GM18505 (cell line): ENCODE results near the gene ANKRD24.
"Not testable (repeated sequence)": the region's sequence is repeated elsewhere in the genome, so short reads cannot be mapped to it uniquely, and the experiment has no call there.

ENCODE experiments used
- ATAC-seq: cut with Tn5 transposase; IDR thresholded peaks from one replicate; pipeline ENCODE4 v1.9.1; 2021; ENCODE audit not compliant: unreplicated experiment
- POLR2A ChIP-seq: IDR thresholded peaks from 4 replicates; pipeline ENCODE4 v1.6.1; 2011; ENCODE audit warnings: borderline replicate concordance; ENCODE audit not compliant: insufficient read depth, insufficient read length; ENCODE audit errors: extremely low read depth

Gene ANKRD24

DNA sequence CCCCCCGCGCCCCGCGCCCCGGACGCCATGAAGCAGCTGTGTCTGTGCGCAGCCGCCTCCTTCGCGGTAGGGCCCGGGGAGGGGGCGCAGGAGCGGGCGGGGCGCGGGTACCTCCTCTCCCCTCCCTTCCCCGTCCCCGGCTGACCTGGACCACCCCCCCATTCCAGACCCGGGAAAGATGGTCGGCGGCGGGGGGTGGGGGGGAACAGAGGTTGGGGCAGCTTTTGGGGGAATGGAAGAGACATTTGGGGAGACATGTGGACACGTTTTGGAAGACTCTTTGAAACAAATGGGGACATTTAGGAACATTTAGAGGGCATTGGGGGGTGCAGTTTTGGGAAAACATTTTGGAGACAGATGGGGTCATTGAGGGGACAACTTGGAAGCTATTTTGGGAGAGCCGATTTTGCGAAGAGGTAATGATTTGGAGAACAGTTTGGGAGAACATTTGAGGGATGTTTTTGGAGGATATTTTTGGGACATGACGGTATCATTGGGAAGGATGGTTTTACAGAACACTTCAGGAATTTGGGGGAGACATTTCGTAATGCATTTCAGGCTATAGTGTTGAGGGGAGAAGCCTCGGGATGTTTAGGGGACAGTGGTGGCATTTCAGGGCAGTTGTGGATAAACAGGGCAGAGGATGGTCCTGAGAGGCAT is 16.1 kb downstream of the ANKRD24 start:
- ATAC-seq: no peak
- TF ChIP-seq POLR2A: no peak

DNA sequence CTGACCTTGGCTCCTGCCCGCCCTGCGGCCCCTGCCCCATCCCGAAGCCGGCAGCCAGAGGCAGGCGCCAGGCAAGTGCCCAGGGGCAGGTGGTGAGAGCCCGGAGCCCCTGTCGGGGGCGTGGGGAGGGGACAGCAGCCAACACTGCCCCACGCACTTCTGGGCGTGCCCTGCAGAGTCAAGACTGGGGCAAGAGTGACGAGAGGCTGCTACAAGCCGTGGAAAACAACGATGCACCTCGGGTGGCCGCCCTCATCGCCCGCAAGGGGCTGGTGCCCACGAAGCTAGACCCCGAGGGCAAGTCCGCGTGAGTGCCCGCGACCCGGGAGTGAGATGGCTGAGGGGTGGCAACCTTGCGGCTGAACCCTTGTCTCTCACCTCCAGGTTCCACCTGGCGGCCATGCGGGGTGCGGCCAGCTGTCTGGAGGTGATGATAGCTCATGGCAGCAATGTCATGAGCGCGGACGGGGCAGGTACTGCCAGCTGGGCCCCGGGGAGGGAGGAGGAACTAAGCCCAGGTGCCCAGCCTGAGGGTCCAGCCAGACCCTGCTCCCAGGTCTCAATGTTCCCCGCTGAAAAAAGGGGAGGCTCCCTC is 17.3 kb downstream of the ANKRD24 start:
- ATAC-seq: no peak
- no peak for TF ChIP-seq POLR2A

- no peak for TF ChIP-seq POLR2A
- no peak for ATAC-seq
Measured at GRCh38 chr19:4200940-4201542, 18.6 kb downstream of the ANKRD24 start.

GRCh38 chr19:4201798-4202197 is 19.3 kb downstream of the ANKRD24 start:
- ATAC-seq: no peak
- no peak for TF ChIP-seq POLR2A

DNA sequence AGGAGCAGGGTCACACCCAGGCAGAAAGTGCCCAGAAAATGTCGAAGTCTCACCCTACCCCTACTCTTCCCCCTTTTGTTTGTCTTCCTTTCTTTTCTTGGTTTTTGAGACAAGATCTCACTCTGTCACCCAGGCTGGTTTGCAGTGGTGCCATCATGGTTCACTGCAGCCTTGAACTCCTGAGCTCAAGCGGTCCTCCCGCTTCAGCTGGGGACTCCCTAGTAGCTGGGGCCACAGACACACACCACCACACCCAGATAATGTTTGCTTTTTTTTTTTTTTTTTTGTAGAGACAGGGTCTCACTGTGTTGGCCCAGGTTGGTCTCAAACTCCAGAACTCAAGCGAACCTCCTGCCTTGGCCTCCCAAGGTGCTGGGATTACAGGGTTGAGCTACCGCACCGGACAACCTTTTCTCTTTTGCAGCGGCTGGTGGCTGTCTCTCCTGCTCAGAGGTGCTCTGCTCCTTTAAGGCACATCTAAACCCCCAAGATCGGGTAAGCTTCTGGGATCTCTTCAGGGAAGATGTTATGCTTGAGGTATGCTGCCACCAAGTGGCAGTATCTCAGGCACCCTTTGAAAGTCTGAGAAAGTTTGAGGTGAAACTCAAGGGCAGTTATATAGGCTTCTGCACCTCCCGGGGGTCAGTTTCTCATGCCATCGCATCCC is 24.5 kb downstream of the ANKRD24 start:
- no peak for ATAC-seq
- TF ChIP-seq POLR2A: no peak

- ATAC-seq: no peak
Measured at GRCh38 chr19:4208385-4209094, 26.1 kb downstream of the ANKRD24 start.

DNA sequence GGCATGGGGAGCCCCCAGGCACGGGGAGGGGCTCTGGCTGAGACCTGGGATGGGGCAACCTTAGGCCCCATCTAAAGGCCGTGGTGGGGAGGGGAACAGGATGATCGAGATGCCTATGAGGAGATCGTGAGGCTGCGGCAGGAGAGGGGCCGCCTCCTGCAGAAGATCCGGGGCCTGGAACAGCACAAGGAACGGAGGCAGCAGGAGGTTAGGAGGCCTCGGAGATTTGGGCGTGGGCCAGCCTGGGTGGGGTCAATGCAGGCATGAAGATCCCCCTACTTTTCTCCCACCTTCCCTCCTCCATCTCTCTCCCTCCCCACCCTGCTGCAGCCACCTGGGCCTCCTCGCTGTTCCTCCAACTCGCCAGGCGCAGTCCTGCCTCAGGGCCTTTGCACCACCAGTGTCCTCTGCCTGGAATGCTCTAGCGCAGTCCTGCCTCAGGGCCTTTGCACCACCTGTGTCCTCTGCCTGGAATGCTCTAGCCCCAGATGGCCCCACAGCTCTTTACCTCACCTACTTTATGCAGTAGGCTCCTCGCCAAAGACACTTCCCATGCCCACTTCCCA is 27.8 kb downstream of the ANKRD24 start:
- no peak for ATAC-seq
- TF ChIP-seq POLR2A: no peak

More at GRCh38 chr19:4208385-4209094, 26.1 kb downstream of the ANKRD24 start:
- TF ChIP-seq POLR2A: no peak

DNA sequence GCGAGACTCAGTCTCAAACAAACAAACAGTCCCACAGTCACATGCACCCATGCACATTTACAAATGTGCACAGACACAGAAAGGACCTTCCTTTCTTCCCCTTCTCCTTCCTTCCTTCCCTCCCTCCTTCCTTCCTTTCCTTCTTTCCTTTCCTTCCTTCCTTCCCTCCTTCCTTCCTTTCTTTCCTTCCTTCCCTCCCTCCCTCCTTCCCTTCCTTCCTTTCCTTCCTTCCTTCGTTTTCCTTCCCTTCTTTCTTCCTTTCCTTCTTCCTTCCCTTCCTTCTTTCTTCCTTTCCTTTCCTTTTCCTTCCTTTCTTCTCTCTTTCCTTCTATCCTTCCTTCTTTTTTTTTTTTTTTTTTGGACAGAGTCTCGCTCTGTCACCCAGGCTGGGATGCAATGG is 30.6 kb downstream of the ANKRD24 start:
- no peak for ATAC-seq
- TF ChIP-seq POLR2A: no peak

DNA sequence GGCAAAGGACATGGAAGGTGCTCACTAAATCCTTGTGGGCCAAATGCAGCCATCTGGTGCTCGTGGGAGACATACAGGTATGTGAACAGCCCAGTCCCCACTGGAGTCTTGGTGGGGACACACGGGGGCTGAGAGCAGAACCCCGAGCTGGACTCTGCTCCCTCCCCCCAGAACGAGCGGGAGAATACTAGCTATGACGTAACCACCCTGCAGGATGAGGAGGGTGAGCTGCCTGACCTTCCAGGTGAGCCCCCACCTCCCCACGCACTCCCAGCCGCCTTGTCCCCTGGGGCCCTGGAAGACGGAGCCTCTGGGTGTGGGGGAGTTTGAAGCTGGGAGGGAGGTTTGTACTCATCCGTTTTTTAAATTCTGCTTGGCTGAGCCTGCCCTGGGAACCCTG is 33.3 kb downstream of the ANKRD24 start:
- no peak for ATAC-seq
- TF ChIP-seq POLR2A: no peak

DNA sequence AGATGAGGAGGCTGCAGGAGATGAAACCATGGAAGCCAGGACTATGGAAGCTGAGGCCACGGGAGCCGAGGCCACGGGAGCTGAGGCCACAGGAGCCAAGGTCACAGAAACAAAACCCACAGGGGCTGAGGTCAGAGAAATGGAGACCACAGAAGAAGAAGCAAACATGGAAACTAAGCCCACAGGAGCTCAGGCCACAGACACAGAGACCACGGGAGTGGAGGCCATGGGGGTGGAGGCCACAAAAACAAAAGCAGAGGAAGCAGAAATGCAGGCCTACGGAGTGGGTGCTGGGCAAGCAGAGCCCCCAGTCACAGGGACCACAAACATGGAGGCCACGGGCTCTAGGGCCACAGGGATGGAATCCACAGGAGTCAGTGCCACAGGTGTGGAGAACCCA is 34.4 kb downstream of the ANKRD24 start:
- ATAC-seq: no peak
- TF ChIP-seq POLR2A: no peak

GRCh38 chr19:4217429-4218264 is 35.2 kb downstream of the ANKRD24 start:
- no peak for TF ChIP-seq POLR2A
- no peak for ATAC-seq

DNA sequence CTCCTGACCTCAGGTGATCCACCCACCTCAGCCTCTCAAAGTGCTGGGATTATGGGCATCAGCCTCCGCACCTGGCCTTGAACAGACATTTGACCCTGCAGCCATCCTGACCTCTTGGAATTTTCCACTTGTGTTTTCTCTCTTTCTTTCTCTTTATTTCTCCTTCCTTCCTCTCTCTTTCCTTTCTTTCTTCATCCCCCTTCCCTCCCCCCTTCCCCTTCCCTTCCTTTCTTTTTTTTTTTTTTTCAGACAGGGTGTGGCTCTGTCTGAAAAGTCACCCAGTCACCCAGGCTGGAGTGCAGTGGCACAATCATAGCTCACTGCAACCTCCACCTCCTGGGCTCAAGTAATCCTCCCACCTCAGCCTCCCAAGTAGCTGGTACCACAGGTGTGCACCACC is 36.0 kb downstream of the ANKRD24 start:
- ATAC-seq: not testable (repeated sequence)

DNA sequence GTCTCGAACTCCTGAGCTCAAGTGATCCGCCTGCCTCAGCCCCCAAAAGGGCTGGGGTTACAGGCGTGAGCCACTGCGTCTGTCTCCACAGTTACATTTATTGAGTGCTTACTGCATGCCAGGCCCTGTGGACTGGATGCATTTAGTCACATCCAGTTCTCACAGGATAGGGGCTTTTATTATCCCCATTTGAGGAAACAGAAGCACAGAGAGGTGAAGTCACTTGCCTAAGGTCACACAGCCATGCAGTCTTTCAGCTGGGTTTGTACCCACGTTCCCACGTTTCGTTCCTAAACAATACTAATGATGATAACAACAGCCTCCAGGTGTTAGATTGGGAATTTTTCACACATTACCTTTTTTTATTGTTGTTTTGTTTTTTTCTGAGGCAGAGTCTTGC is 37.7 kb downstream of the ANKRD24 start:
- no peak for TF ChIP-seq POLR2A
- no peak for ATAC-seq

DNA sequence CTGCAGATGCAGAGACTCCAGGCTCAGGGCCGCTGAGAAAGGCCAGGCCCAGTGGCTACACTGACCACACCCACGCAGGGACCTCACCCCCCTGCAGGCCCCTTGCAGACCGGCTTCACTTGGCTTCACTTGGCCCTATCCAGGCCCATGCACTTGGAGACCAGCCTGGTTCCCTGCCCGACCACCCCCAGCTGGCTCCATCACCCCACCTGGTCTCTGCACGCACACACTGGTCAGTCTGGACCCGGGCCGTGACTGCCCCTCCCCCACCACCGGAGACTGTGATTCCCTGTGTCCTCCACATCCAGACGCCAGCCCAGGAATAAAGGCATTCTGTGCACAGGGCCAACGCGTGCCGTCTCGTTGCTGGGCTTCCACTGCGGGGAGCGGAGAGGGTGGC is 42.0 kb downstream of the ANKRD24 start:
- ATAC-seq: no peak
- no peak for TF ChIP-seq POLR2A
